ENCODE results near the gene ASRGL1.

ASRGL1 gene

GRCh38 chr11:62419314-62419929 is 82.2 kb downstream of the ASRGL1 start:
- no peak for DNase-seq

DNA sequence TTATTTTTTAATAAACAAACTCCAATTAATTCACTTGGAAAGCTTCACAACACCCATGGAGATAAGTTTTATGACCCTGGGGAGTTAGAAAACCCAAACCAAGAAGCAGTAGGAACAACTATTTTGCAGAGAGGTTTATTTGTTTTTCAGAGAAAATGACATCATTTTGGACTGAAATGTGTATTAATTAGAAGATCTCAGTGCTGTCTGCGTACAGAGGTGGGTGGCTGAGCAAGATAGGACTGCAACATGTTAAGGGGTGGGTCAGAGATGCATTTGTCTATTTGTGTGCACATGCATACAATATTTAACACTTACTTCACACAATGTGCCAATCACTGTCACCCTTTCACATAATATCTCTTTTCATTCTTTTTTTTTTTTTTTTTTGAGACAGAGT is 82.7 kb downstream of the ASRGL1 start:
- no peak for DNase-seq

GRCh38 chr11:62420882-62421281 is 83.6 kb downstream of the ASRGL1 start:
- no peak for DNase-seq

DNA sequence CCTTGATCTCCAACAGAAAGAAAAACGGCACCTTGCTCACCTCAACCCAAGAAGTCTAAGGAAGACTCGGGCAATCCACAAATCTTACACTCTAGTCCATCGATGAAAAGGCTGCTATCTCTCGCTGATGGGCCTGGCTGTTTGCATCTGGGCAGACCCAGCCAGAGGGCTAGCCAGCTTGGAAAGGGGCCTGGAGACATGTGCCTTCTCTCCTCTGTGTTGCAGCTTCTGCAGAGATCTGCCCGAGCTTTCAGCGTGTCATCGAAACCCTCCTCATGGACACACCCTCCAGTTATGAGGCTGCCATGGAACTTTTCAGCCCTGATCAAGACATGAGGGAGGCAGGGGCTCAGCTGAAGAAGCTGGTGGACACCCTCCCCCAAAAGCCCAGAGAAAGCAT is 84.7 kb downstream of the ASRGL1 start:
- DNase-seq: no peak

DNA sequence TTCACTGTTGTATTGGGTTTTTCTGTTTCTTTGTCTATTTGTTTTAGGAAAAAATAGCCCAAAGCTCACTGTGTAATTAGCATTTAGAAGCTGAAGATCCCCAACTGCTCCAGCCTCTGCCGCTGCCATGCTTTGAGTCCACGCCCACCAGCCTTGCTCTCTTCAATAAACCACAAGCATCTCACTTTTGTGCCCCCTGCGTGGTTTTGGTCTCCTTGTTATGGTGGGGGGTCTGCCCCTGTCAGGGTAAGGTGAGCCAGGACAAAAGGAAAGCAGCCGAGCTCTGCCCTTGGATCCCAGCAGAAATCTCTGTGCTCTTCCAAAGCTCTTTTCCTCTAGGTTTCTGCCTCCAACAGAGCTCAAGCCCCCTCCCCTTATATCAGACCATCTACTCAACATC is 85.8 kb downstream of the ASRGL1 start:
- DNase-seq: no peak

- DNase-seq: no peak
Measured at GRCh38 chr11:62427630-62428233, 90.5 kb downstream of the ASRGL1 start.

GRCh38 chr11:62428871-62429560 is 91.8 kb downstream of the ASRGL1 start:
- no peak for DNase-seq

DNA sequence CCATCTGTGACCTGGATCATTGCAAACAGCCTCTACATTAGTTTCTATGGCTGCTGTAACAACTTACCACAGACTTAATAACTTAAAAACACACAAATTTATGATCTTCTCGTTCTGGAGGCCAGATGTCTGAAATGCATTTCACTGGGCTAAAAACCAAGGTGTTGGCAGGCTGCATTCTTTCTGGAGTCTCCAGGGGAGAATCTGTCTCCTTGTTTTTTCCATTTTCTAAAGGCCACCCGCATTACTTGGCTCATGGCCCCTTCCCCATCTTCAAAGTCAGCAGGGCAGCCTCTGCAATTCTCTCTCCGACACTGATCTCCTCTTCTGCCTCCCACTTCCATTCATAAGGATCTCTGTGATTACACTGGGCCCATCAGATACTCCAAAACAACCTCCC is 93.2 kb downstream of the ASRGL1 start:
- no peak for DNase-seq

DNA sequence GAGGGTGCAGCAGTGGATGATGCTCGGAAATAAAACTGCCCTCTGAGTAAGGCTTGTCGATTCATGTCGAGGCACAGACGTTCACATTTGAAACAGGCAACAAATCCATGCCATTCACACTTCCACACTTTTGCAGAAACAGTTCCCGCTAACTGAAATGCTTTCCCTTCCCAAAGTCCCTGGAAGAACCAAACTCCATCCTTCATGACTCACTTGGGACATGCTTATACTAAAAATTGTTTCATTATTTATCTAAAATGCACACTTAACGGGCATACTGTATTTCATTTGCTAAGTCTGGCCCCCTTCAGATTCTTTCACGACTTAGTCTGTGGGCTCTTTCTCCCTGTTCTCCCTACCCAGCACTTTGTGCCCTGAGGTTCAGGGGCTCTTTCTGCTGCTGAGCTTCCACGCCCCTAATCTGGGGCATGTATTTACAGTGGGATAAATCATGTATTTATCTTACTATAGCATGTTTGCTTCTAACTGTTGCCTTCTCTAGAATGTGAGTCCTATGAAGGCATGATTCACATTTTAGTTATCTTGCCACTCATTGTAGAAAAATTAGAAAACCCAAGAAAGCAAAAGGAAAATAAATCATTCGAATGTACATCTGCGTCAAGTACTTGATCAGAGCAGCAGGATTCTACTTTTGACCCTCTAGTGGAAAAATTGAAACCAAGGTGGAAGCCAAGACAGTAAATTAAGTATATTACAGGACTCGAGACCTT is 94.1 kb downstream of the ASRGL1 start:
- DNase-seq: no peak

GRCh38 chr11:62432695-62433094 is 95.4 kb downstream of the ASRGL1 start:
- no peak for DNase-seq

DNA sequence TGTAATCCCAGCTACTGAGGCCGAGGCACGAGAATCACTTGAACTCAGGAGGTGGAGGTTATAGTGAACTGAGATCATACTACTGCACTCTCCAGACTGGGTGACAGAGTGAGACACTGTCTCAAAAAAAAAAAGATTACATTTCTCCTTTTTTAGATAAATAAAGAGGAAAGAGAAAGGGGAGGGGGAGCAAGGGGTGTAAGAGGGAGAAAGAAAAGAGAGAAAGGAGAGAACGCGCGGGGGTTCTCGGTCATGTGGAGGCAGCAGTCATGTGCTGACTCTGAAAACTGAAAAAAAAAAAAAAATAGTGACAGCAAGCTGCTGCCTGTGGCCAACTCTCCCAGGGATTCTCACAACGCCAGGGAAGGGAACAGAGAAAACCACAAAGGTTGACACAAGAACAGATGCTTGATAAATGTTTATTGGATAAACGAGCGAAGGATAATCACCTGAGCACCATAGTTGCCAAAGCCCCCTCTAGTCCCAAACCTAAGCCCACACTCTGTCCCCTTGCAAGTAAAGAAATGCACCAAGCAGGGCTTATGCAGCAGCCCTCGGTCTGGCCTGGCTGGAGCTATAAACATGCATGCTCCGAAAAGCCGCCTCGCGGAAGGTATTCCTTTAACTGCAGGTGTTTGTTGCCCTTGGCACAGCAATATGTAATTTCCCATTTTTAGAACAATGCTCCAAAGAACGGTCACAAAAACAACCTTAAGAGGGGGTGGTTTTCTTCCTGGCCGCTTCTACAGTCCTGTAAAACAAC is 96.1 kb downstream of the ASRGL1 start:
- peak; percentile 26 for DNase-seq

- no peak for DNase-seq
Measured at GRCh38 chr11:62433904-62434276, 96.6 kb downstream of the ASRGL1 start.

DNA sequence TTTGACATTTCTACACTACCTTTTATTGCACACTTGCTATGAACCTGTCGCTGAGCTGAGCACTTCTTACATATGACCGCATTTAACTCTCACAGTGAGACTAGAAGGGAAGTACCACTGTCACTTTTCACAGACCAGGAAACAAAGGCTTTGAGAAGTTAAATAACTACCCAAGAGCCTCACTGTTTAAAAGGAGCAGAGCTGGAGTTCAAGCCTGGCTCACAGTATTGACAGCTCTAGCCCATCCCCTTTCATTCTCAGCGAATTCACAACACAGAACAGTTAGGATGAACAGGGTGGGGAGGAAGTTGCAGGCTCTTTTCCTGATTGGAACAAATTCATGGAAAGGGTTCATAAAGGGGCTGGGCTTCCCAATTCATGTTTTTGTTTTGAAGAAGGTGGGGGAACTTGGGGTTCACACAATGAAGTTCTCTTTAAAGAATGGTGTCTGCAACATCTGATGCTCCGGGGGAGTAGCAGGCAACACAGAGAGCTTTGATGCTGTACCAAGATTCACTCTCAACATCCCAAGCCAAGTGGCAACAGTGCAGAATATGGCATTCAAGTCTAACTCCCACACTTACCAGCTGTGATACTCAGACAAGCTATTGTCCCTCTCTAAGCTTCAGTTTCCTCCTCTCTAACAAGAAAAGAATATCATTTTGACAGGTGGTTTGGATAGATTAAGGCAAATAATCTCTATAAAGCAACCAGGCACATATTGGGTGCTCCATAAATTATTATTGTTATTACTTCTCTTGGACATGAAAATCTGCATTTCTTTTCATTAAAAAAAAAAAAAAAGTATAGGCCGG is 98.8 kb downstream of the ASRGL1 start:
- DNase-seq: no peak

DNA sequence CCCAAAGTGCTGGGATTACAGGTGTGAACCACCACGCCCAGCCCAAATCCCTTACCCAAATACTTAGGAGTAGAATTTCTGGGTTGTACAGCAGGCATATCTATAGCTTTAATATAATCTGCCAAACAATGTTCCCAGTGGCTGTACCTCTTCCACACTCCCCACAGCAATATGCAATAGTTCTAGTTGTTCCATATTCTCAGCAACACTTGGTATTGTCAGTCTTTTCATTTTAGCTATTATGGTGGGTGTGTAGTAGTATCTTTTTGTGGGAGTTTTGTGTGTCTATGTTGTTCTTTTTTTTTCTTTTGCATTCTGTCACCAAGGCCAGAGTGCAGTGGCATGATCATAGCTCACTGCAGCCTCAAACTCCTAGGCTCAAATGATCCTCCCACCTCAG is 100.4 kb downstream of the ASRGL1 start:
- DNase-seq: no peak

GRCh38 chr11:62438641-62439040 is 101.4 kb downstream of the ASRGL1 start:
- DNase-seq: no peak

DNA sequence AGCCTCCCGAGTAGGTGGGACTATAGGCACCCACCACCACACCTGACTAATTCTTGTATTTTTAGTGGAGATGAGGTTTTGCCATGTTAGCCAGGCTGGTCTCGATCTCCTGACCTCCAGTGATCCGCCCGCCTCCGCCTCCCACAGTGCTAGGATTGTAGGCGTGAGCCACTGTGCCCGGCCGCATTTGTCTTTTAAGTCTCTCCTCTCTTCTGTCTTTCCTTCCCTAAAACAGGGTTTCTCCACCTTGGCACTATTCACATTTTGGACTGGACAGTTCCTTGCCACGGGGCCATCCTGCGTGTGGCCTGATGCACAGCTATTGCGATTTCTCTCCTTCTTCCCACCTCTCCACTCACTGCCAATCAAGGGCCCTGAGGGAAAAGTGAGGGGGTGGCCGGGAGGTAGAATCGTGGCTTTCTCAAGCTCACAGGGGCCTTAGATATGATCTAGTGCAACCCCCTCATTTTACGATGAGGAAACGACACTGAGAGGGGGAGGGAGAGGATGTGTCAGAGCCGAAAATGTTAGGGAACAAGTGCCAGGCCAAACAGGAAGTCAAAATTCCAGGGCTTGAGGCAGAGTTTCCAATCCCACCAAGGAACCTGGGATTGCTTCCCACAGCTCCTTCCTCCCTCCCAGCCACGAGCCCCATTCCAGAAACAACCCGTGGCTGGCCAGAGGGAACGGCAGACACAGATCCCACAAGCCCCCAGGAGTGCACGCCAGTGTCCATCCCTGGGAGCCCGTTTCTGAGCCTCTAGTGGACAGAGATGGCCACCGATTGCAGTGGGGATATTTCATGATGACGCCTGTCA is 102.7 kb downstream of the ASRGL1 start:
- DNase-seq: no peak
